Mucosa of descending colon (tissue), 3 donors: Measurements from ENCODE around the gene MARS1. TPM values are rescaled to one million over a fixed set of nuclear protein-coding genes. Genes with fewer than 3 reads are reported as not detected.

ENCODE experiments used
- ATAC-seq: fragments of 200-7000 bp; cut with Tn5 transposase; one replicate; pipeline ENCODE4 v1.9.1; 2020; ENCODE audit warnings: mild to moderate bottlenecking, moderate library complexity
- DNase-seq, 3 donors: peaks; one replicate each; pipeline ENCODE4 v3.0.0-alpha.2; 2020
- H3K36me3 ChIP-seq: fragments of 200-600 bp; one replicate; pipeline ENCODE4 v1.8.0; 2021; ENCODE audit warnings: low read depth, mild to moderate bottlenecking
- H3K4me1 ChIP-seq: fragments of 200-600 bp; one replicate; pipeline ENCODE4 v1.8.0; 2021; ENCODE audit warnings: low read depth, mild to moderate bottlenecking
- H3K4me3 ChIP-seq: fragments of 200-600 bp; one replicate; pipeline ENCODE4 v1.8.0; 2021; ENCODE audit warnings: mild to moderate bottlenecking
- H3K9me3 ChIP-seq: fragments of 200-600 bp; one replicate; pipeline ENCODE4 v1.8.0; 2021; ENCODE audit warnings: mild to moderate bottlenecking
- intact Hi-C, 2 donors: fragments of 100-400 bp; cut with DNase I in 1 of 2; cut with micrococcal nuclease in 1 of 2; formaldehyde crosslinking; loops; one replicate each; pipeline versions ENCODE4 v1.11.0 to v1.11.1; 2022; cut with DNase I, micrococcal nuclease
- total RNA-seq, 3 donors: library from RNA; stranded (reverse); fragmentation: NEBNext Ultra II Directional in 2 of 3; extraction: Animal tissue kit (Norgen Biotek cat#: 25700) in 2 of 3; gene quantifications; one replicate each; pipeline versions ENCODE4 v1.2.1 to v1.2.4, GENCODE V29; 2021 to 2023
- TF ChIP-seq, protein P1 (sequence below): fragments of 200-600 bp; IDR thresholded peaks from one replicate; pipeline ENCODE4 v1.8.0; 2022; ENCODE audit warnings: antibody characterized with exemption, mild to moderate bottlenecking
- donor health status: DM: no; HTN: no; CAD: no; lungs with moderate emphysema.
- donor health status: DM: no; HTN: no; CAD: no.
- donor health status: DM: no; HTN: yes; CAD: no.

The MARS1 gene
- total RNA-seq, 3 donors from 2014 or later, result 63.7 to 117 (median 94.7) TPM

DNA sequence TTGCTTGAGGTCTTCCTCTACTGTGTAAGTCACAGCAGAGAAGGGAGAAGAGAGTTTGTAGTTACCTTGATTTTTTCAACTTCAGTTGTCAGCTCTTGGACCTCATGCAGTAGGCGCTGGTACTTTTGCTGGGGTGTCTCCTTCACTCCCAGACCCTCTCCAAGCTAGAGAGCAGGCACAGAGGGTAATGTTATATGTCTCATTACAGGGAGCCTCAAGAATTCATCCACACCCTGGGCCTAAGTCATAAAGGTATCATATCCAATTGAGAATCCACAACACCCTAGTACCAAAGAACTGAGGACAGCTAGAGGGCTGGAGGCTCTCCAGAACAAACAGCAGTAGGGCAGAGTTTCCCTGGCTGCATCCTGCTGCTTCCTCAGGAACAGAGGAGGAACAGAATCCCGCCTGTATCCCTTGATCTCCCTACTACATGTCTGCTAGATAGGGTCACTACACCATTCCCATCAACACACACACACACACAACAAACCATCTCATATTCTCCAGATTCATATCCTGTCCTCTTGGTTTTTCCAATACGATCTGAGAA is 47.2 kb downstream of the MARS1 start:
- ATAC-seq, result peak; percentile 45
- peaks cover 14% of the 10 kb centered on the region for H3K4me1 ChIP-seq
- H3K36me3 ChIP-seq, result no peaks in the 10 kb centered on the region
- H3K9me3 ChIP-seq, result no peaks in the 10 kb centered on the region
- intact Hi-C loops, result no loop called here
- DNase-seq, result no peak
- TF ChIP-seq, protein P1, sequence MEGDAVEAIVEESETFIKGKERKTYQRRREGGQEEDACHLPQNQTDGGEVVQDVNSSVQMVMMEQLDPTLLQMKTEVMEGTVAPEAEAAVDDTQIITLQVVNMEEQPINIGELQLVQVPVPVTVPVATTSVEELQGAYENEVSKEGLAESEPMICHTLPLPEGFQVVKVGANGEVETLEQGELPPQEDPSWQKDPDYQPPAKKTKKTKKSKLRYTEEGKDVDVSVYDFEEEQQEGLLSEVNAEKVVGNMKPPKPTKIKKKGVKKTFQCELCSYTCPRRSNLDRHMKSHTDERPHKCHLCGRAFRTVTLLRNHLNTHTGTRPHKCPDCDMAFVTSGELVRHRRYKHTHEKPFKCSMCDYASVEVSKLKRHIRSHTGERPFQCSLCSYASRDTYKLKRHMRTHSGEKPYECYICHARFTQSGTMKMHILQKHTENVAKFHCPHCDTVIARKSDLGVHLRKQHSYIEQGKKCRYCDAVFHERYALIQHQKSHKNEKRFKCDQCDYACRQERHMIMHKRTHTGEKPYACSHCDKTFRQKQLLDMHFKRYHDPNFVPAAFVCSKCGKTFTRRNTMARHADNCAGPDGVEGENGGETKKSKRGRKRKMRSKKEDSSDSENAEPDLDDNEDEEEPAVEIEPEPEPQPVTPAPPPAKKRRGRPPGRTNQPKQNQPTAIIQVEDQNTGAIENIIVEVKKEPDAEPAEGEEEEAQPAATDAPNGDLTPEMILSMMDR, result no peak
- no peak overlapping the region for H3K4me3 ChIP-seq

DNA sequence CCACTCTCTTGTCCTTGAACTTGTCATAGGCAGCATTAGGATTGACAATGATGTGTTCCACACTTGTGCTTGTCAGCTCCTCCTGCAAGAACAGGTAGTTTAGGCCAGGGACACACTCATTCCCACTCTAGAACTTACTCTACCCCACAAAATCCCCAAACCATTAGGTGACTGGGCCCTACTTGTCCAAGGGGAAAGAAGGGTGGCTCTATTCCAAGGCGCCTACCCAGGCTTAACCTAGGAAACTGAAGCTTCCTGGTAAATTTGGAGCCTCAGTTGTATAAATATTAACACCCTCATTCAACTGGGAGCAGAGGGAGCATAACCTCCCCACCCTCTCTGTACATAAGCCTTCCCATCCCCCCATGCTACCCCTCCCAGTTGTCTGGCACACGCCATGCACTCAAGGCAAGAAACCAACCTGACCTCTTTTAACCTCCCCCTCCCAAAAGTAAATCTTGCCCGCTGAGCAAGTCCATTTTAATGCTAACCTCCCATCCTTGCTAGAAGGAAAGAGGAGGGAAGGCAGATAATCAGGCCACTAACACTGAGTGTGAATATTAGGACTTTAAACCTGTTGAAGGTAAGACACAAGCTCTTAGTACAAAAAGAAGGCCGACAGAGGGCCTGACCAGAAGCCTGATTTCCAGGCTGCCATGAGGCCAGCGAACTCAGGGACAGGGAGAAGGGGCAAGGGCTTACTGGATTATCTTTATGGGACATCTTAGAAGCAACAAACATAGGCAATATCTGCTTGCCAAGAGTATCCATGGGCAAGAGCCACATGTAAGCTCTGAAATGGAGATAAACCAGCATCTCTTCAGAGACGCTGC is 48.1 kb downstream of the MARS1 start:
- TF ChIP-seq, protein P1, result no peak
- Histone ChIP-seq H3K4me3 (no peak overlapping the region), H3K4me1 (peaks cover 14% of the 10 kb centered on the region), H3K36me3 (no peaks in the 10 kb centered on the region), H3K9me3 (no peaks in the 10 kb centered on the region)
- peak in 1 of 3 donors; percentile 62 for DNase-seq
- ATAC-seq, result peak; percentile 75
- intact Hi-C loops, result no loop called here

DNA sequence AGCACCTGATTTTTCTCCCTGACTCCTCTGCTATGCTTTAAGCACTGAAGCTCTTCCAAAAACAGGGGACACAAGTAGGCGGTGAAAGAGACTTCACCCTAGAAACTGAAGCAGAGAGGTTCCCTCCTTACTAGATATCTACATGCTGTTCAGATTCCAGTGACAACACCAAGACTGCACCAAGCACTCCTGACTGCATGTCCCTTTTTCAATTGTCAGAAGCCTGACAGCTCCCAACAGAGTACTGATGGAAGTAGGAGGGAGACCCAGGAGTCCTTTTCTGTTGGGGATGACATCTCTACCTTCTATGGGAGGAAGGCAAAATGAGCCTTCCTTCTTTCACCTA is 48.7 kb downstream of the MARS1 start:
- Histone ChIP-seq H3K4me3 (no peak overlapping the region), H3K9me3 (no peaks in the 10 kb centered on the region), H3K4me1 (peaks cover 17% of the 10 kb centered on the region), H3K36me3 (no peaks in the 10 kb centered on the region)
- TF ChIP-seq, protein P1, result no peak
- DNase-seq (no peak), ATAC-seq (no peak)
- intact Hi-C loops, result no loop called here

DNA sequence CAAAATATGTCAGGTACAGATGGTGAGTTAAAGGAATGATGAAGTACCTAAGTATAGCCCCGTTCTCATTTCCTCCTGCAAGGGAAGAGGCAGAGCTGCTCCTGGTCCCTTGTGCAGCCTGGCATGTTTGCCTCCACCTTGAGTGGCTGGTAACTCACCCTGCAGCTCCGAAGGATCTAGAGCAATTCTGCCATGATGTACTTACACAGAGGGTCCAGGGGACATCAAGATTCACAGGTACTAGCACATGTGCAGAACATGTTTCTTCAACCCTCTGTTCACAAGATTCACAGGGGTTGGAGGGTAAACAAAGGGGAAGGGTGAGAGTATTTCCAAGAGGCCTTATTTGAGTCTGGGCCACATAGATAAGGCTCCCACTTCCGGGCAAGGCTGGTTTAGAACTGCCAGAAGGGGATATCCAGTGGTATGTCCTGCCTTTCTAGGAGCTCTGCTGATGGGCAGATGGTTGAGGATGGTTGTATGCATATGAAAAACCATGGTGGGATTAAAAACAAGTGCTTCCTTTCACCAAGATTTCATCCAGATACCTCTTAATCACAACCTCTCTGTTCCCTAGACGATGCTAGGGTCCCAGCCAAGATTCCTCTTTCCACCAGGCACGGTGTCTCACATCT is 51.4 kb downstream of the MARS1 start:
- no peaks in the 10 kb centered on the region for H3K9me3 ChIP-seq
- intact Hi-C loops, result no loop called here
- H3K4me3 ChIP-seq, result no peak overlapping the region
- peaks cover 23% of the 10 kb centered on the region for H3K4me1 ChIP-seq
- DNase-seq (no peak), ATAC-seq (no peak)
- TF ChIP-seq, protein P1, result no peak
- H3K36me3 ChIP-seq, result no peaks in the 10 kb centered on the region

DNA sequence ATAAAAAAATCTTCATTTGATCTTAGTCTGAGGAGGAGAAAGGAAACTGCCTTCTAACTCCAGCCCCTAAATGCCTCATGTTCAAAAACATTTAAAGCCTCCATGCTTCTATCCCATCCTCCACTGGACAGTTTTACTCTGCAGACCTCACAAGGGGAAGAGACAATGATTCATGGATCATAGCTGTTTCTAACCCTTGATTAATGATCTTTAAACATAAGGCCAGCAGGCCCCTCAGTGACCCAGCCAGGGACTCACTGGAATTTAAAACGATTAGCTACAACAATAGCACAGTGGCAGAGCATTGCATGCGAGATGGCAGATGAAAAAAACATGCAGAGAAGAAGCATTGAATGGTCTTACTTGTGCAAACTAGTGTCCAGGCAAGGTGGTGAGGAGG is 53.1 kb downstream of the MARS1 start:
- ATAC-seq, result no peak
- intact Hi-C loops, result no loop called here
- Histone ChIP-seq H3K36me3 (no peaks in the 10 kb centered on the region), H3K9me3 (no peaks in the 10 kb centered on the region), H3K4me1 (peaks cover 23% of the 10 kb centered on the region), H3K4me3 (no peak overlapping the region)
- TF ChIP-seq, protein P1, result no peak
- no peak for DNase-seq
